GM12878 (cell line): ENCODE data around the gene MMD. TPM values are rescaled to one million over a fixed set of nuclear protein-coding genes. Genes with fewer than 3 reads are reported as not detected.

Source experiments
- ATAC-seq: fragments of 200-7000 bp; cut with Tn5 transposase; 3 replicates; pipeline ENCODE4 v1.9.1; 2020; ENCODE audit warnings: mild to moderate bottlenecking, moderate library complexity
- BruUV-seq: library from RNA; stranded (reverse); fragments of 400-500 nt; replicated peaks from 2 replicates; lab custom pipeline; 2021; lab: Mats Ljungman, UMichigan
- CTCF ChIA-PET: fragments of 300-600 bp; sonication (Branson Sonifier 250); formaldehyde crosslinking; extraction: SDS; loops from one replicate; lab custom pipeline; 2021; ENCODE audit warnings: inconsistent platforms; lab: Yijun Ruan, JAX
- POLR2A ChIA-PET: fragments of 350-600 bp; formaldehyde crosslinking; extraction: SDS; loops from one replicate; lab custom pipeline; 2021; ENCODE audit warnings: inconsistent platforms; lab: Charles Lee
- RAD21 ChIA-PET: fragments of 300-600 bp; sonication (Branson Sonifier 250); formaldehyde crosslinking; loops from one replicate; lab custom pipeline; 2023; ENCODE audit warnings: antibody characterized with exemption; ENCODE audit not compliant: unreplicated experiment; lab: Charles Lee
- SMC1A ChIA-PET: fragments of 300-600 bp; sonication (Branson Sonifier 250); formaldehyde crosslinking; loops from one replicate; lab custom pipeline; 2023; ENCODE audit not compliant: unreplicated experiment, uncharacterized antibody; lab: Charles Lee
- DNase-seq: peaks from one replicate; pipeline ENCODE4 v3.0.0-alpha.2; 2011; ENCODE audit warnings: low read depth, low spot score
- FAIRE-seq: peaks from 3 replicates; lab custom pipeline; 2011; peaks lifted over from hg19 to GRCh38; lab: Jason Lieb, UNC
- H2AFZ ChIP-seq: 2 replicates; pipeline ENCODE4 v1.6.0; 2011; ENCODE audit warnings: low read depth, low read length, control low read depth; ENCODE audit not compliant: control insufficient read depth
- H3K27ac ChIP-seq: 2 replicates; pipeline ENCODE4 v1.5.1; 2011; ENCODE audit warnings: control low read depth; ENCODE audit not compliant: control insufficient read depth, insufficient read depth
- H3K27me3 ChIP-seq, 2 experiments: replicated peaks in 1 of 2; 2 replicates each; pipeline versions ENCODE4 v1.6.0 to v1.6.1; 2011; ENCODE audit warnings: low read length in 1 of 2; ENCODE audit not compliant: control insufficient read depth in 2 of 2, insufficient read depth in 2 of 2
- H3K36me3 ChIP-seq, 2 experiments: 2 replicates each; pipeline ENCODE4 v1.5.1; 2011; ENCODE audit warnings: low read length in 1 of 2; ENCODE audit not compliant: control insufficient read depth in 2 of 2, insufficient read depth in 2 of 2
- H3K4me1 ChIP-seq: 2 replicates; pipeline ENCODE4 v1.6.1; 2011; ENCODE audit warnings: mild to moderate bottlenecking, low read length, moderate library complexity, mixed read lengths; ENCODE audit not compliant: control insufficient read depth, insufficient read depth
- H3K4me2 ChIP-seq: 2 replicates; pipeline ENCODE4 v1.6.0; 2011; ENCODE audit warnings: control low read depth; ENCODE audit not compliant: control insufficient read depth, insufficient read depth
- H3K4me3 ChIP-seq: fragments of 200-600 bp; sonication (generic); 2 replicates; pipeline ENCODE4 v1.5.1; 2016
- H3K79me2 ChIP-seq: 2 replicates; pipeline ENCODE4 v1.6.0; 2011; ENCODE audit warnings: low read length; ENCODE audit not compliant: control insufficient read depth, insufficient read depth
- H3K9ac ChIP-seq: 2 replicates; pipeline ENCODE4 v1.8.0; 2011; ENCODE audit warnings: low read length, control low read depth, mixed read lengths; ENCODE audit not compliant: control insufficient read depth, insufficient read depth
- H3K9me3 ChIP-seq: replicated peaks from 3 replicates; pipeline ENCODE4 v1.5.1; 2011; ENCODE audit warnings: mild to moderate bottlenecking, low read length; ENCODE audit not compliant: control insufficient read depth, insufficient read depth
- H4K20me1 ChIP-seq: 2 replicates; pipeline ENCODE4 v1.6.0; 2011; ENCODE audit not compliant: control insufficient read depth, insufficient read depth
- FOXM1 ChIP-seq: IDR thresholded peaks from 2 replicates; pipeline ENCODE4 v1.6.1; 2012; ENCODE audit warnings: low read depth, mild to moderate bottlenecking, inconsistent platforms, low read length, moderate library complexity
- KDM1A ChIP-seq: fragments of 200-600 bp; sonication (generic); IDR thresholded peaks from 2 replicates; pipeline ENCODE4 v1.6.1; 2016; ENCODE audit warnings: borderline replicate concordance
- TCF12 ChIP-seq: IDR thresholded peaks from 2 replicates; pipeline ENCODE4 v1.6.1; 2011; ENCODE audit warnings: low read depth, mild to moderate bottlenecking, low read length
- ZBED1 ChIP-seq: IDR thresholded peaks from 2 replicates; pipeline ENCODE4 v1.6.1; 2016; ENCODE audit warnings: borderline replicate concordance
- ZNF207 ChIP-seq: fragments of 450-650 bp; IDR thresholded peaks from 2 replicates; pipeline ENCODE4 v1.6.1; 2014; ENCODE audit warnings: antibody characterized with exemption, mild to moderate bottlenecking, borderline replicate concordance
- ZNF24 ChIP-seq: fragments of 450-650 bp; IDR thresholded peaks from 2 replicates; pipeline ENCODE4 v1.6.1; 2017; ENCODE audit warnings: antibody characterized with exemption, mild to moderate bottlenecking
- ZNF687 ChIP-seq: fragments of 450-650 bp; IDR thresholded peaks from 2 replicates; pipeline ENCODE4 v1.6.1; 2017; ENCODE audit warnings: mild to moderate bottlenecking, moderate library complexity
- WGBS: methylation state at CpG from one replicate; pipeline ENCODE4 v1.1.6; 2016; ENCODE audit warnings: low lambda C conversion rate; ENCODE audit not compliant: insufficient replicate concordance, insufficient coverage; ENCODE audit errors: missing lambda C conversion rate; 5-methylcytosine and 5-hydroxymethylcytosine counted together
- in situ Hi-C: fragments of 300-500 bp; cut with MboI; formaldehyde crosslinking; loops from 9 replicates; pipeline ENCODE4 v1.14.3; 2018; ENCODE audit warnings: mixed read lengths
- intact Hi-C: fragments of 100-400 bp; cut with micrococcal nuclease; formaldehyde crosslinking; loops from one replicate; pipeline ENCODE4 v1.14.2; 2022; ENCODE audit not compliant: unreplicated experiment
- polyA plus RNA-seq, 11 experiments: library from polyadenylated mRNA; depleted of rRNA in 4 of 11; unstranded in 6 of 11; stranded (reverse) in 5 of 11; fragments of >200 nt; fragmentation: Nextera tagmentation in 4 of 11; fragmentation: Illumina TruSeq in 1 of 11; extraction: Ambion mirVana in 4 of 11; extraction: Trizol in 1 of 11; gene quantifications; 1 replicate in 1 of 11; 2 replicates in 10 of 11; pipeline versions ENCODE4 v1.2.1 to v1.2.3, GENCODE V29; 2011 to 2016; ENCODE audit warnings: inconsistent platforms in 2 of 11, missing spikeins in 2 of 11, low read depth in 1 of 11
- total RNA-seq, 4 experiments: library from RNA; depleted of rRNA in 3 of 4; stranded (reverse); fragments of >200 nt in 3 of 4; fragmentation: Illumina TruSeq in 1 of 4; extraction: Trizol in 1 of 4; gene quantifications; 2 replicates each; pipeline versions ENCODE4 v1.2.1 to v1.2.3, GENCODE V29; 2013 to 2021
- TF ChIP-seq, protein P1 (sequence below): fragments of 450-650 bp; formaldehyde crosslinking; IDR thresholded peaks from 2 replicates; pipeline ENCODE4 v1.5.0; 2022; ENCODE audit warnings: mild to moderate bottlenecking, missing genetic modification characterization
- TF ChIP-seq, protein P2 (sequence below): fragments of 450-650 bp; IDR thresholded peaks from 2 replicates; pipeline ENCODE4 v1.6.1; 2018; ENCODE audit warnings: mild to moderate bottlenecking, low read depth, moderate library complexity; ENCODE audit not compliant: partially characterized antibody
- TF ChIP-seq, protein P3 (sequence below): IDR thresholded peaks from 2 replicates; pipeline ENCODE4 v1.6.1; 2011; ENCODE audit warnings: low read depth, mild to moderate bottlenecking, low read length, moderate library complexity, borderline replicate concordance; ENCODE audit errors: extremely low read depth

MMD gene
- total and polyA plus RNA-seq, 10 of the 15 experiments (the other 5 are each of a cell fraction or from before 2014, with no cell fraction given) = 8.0 to 46.7 (median 22.3) TPM

GRCh38 chr17:55446581-55447205 is 25.1 kb upstream of the MMD start:
- intact Hi-C loops (no loop called here), in situ Hi-C loops (no loop called here)
- Histone ChIP-seq H3K4me1 (peaks cover 14% of the 10 kb centered on the region), H2AFZ (no peak overlapping the region), H3K36me3 (no peaks in the 10 kb centered on the region), H4K20me1 (no peaks in the 10 kb centered on the region), H3K9ac (no peak overlapping the region), H3K4me2 (no peak overlapping the region), H3K4me3 (no peak overlapping the region), H3K79me2 (no peaks in the 10 kb centered on the region), H3K27ac (no peak overlapping the region), H3K27me3 (no peaks in the 10 kb centered on the region), H3K9me3 (no peaks in the 10 kb centered on the region)
- ATAC-seq (no peak), DNase-seq (no peak), FAIRE-seq (no peak)
- no TSS peak for BruUV-seq
- ChIA-PET POLR2A (interaction anchor here (0.7 to 1.4 kb wide), 5 partner anchors 10 to 61 kb away, joined by 3 to 6 read pairs (median 5); no protein-coding TSS in a partner anchor), RAD21 (interaction anchor here (0.7 to 2.2 kb wide), 5 partner anchors 10 to 91 kb away, joined by 3 to 12 read pairs (median 3); no protein-coding TSS in a partner anchor), CTCF (interaction anchor here (0.6 to 1.2 kb wide), 4 partner anchors 12 to 292 kb away, joined by 3 to 4 read pairs (median 4); no protein-coding TSS in a partner anchor), SMC1A (interaction anchor here (0.8 to 2.0 kb wide), 13 partner anchors 10 to 68 kb away, joined by 3 to 23 read pairs (median 4); no protein-coding TSS in a partner anchor)
- WGBS = 97% methylated on average over 4 of the region's 4 CpGs
- TF ChIP-seq ZNF24 = no peak
- TF ChIP-seq, protein P1, sequence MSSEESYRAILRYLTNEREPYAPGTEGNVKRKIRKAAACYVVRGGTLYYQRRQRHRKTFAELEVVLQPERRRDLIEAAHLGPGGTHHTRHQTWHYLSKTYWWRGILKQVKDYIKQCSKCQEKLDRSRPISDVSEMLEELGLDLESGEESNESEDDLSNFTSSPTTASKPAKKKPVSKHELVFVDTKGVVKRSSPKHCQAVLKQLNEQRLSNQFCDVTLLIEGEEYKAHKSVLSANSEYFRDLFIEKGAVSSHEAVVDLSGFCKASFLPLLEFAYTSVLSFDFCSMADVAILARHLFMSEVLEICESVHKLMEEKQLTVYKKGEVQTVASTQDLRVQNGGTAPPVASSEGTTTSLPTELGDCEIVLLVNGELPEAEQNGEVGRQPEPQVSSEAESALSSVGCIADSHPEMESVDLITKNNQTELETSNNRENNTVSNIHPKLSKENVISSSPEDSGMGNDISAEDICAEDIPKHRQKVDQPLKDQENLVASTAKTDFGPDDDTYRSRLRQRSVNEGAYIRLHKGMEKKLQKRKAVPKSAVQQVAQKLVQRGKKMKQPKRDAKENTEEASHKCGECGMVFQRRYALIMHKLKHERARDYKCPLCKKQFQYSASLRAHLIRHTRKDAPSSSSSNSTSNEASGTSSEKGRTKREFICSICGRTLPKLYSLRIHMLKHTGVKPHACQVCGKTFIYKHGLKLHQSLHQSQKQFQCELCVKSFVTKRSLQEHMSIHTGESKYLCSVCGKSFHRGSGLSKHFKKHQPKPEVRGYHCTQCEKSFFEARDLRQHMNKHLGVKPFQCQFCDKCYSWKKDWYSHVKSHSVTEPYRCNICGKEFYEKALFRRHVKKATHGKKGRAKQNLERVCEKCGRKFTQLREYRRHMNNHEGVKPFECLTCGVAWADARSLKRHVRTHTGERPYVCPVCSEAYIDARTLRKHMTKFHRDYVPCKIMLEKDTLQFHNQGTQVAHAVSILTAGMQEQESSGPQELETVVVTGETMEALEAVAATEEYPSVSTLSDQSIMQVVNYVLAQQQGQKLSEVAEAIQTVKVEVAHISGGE (CRISPR knock-in tag) = no peak
- no peak for TF ChIP-seq KDM1A
- TF ChIP-seq, protein P2, sequence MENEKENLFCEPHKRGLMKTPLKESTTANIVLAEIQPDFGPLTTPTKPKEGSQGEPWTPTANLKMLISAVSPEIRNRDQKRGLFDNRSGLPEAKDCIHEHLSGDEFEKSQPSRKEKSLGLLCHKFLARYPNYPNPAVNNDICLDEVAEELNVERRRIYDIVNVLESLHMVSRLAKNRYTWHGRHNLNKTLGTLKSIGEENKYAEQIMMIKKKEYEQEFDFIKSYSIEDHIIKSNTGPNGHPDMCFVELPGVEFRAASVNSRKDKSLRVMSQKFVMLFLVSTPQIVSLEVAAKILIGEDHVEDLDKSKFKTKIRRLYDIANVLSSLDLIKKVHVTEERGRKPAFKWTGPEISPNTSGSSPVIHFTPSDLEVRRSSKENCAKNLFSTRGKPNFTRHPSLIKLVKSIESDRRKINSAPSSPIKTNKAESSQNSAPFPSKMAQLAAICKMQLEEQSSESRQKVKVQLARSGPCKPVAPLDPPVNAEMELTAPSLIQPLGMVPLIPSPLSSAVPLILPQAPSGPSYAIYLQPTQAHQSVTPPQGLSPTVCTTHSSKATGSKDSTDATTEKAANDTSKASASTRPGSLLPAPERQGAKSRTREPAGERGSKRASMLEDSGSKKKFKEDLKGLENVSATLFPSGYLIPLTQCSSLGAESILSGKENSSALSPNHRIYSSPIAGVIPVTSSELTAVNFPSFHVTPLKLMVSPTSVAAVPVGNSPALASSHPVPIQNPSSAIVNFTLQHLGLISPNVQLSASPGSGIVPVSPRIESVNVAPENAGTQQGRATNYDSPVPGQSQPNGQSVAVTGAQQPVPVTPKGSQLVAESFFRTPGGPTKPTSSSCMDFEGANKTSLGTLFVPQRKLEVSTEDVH = no peak
- no peak for TF ChIP-seq ZNF687
- TF ChIP-seq TCF12 = no peak
- no peak for TF ChIP-seq FOXM1
- TF ChIP-seq, protein P3, sequence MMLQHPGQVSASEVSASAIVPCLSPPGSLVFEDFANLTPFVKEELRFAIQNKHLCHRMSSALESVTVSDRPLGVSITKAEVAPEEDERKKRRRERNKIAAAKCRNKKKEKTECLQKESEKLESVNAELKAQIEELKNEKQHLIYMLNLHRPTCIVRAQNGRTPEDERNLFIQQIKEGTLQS = no peak
- no peak for TF ChIP-seq ZNF207
- no peak for TF ChIP-seq ZBED1
